Neural crest cell (in vitro differentiated cells): Measurements from ENCODE around the gene CALML3. TPM values are rescaled to one million over a fixed set of nuclear protein-coding genes. Genes with fewer than 3 reads are reported as not detected.

Source experiments
- DNase-seq: peaks from one replicate; pipeline ENCODE4 v3.0.0; 2021; ENCODE audit warnings: low read depth, mixed read lengths, low spot score
- H3K27ac Mint-ChIP-seq: one replicate; pipeline ENCODE4 v1.8.0; 2021; ENCODE audit warnings: mild to moderate bottlenecking, mixed read lengths; ENCODE audit not compliant: unreplicated experiment
- H3K27me3 Mint-ChIP-seq: 2 replicates; pipeline ENCODE4 v1.8.0; 2021; ENCODE audit warnings: low read depth, mild to moderate bottlenecking, mixed read lengths
- H3K36me3 Mint-ChIP-seq: 2 replicates; pipeline ENCODE4 v1.8.0; 2021; ENCODE audit warnings: low read depth, mild to moderate bottlenecking, mixed read lengths
- H3K4me1 Mint-ChIP-seq: 2 replicates; pipeline ENCODE4 v1.8.0; 2021; ENCODE audit warnings: mixed read lengths
- H3K4me3 Mint-ChIP-seq: one replicate; pipeline ENCODE4 v1.8.0; 2021; ENCODE audit warnings: mild to moderate bottlenecking, mixed read lengths
- H3K9me3 Mint-ChIP-seq: 2 replicates; pipeline ENCODE4 v1.8.0; 2021; ENCODE audit warnings: mixed read lengths
- total RNA-seq: library from RNA; stranded (reverse); gene quantifications from 2 replicates; pipeline ENCODE4 v1.2.1, GENCODE V29; 2021
- TF ChIP-seq, protein P1 (sequence below): fragments of 200-600 bp; sonication (generic); conservative IDR thresholded peaks from 2 replicates; pipeline ENCODE4 v1.5.0; 2021; ENCODE audit warnings: antibody characterized with exemption, mild to moderate bottlenecking

Gene CALML3
- total RNA-seq, 1 donor from 2014 or later: not detected

DNA sequence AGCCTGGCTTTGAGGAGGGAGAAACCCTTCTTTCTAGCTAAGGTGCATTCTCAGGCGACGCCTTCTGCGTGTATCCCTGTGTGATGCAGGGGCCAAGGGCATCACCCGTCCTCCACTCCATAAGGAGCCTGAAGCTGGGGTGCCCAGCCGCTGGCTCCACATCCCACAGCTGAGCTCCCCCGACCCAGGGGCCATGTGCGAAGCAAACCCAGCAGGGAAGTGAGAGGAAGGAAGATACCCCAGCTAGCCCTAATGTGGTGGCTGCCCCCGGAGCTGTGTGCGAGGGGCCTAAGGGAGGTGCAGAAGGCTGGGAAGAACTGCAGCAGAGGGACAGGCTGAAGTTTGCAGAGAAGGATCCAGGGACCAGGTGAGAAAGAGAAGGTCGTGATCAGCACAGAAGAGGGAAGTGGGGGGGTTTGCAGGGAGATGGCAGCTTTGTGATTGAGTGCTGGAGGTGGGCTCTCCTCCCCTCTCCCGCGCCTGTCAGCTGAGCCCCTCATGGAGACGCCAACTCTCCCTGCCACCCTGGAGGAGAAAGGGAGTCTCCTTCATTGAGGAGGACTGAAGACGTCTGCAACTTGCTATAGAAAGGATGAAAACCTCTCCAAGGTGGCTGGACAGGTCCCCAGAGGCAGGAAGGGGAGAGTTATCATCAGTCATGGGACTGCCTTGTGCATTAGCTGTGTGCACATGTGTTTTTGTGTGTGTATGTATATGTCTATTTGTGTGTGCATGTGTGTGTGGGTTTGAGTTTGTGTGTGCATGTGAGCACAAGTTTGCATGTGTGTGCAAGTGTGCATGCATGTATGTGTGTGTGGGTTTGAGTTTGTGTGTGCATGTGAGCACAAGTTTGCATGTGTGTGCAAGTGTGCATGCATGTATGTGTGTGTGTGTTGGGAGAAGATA, 21.9 kb upstream of the CALML3 start:
- Mint-ChIP-seq H3K27ac (no peak overlapping the region), H3K27me3 (no peaks in the 10 kb centered on the region), H3K36me3 (no peaks in the 10 kb centered on the region), H3K4me1 (peaks cover 4% of the 10 kb centered on the region), H3K4me3 (no peak overlapping the region), H3K9me3 (no peaks in the 10 kb centered on the region)
- TF ChIP-seq, protein P1, sequence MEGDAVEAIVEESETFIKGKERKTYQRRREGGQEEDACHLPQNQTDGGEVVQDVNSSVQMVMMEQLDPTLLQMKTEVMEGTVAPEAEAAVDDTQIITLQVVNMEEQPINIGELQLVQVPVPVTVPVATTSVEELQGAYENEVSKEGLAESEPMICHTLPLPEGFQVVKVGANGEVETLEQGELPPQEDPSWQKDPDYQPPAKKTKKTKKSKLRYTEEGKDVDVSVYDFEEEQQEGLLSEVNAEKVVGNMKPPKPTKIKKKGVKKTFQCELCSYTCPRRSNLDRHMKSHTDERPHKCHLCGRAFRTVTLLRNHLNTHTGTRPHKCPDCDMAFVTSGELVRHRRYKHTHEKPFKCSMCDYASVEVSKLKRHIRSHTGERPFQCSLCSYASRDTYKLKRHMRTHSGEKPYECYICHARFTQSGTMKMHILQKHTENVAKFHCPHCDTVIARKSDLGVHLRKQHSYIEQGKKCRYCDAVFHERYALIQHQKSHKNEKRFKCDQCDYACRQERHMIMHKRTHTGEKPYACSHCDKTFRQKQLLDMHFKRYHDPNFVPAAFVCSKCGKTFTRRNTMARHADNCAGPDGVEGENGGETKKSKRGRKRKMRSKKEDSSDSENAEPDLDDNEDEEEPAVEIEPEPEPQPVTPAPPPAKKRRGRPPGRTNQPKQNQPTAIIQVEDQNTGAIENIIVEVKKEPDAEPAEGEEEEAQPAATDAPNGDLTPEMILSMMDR: no peak
- no peak for DNase-seq

DNA sequence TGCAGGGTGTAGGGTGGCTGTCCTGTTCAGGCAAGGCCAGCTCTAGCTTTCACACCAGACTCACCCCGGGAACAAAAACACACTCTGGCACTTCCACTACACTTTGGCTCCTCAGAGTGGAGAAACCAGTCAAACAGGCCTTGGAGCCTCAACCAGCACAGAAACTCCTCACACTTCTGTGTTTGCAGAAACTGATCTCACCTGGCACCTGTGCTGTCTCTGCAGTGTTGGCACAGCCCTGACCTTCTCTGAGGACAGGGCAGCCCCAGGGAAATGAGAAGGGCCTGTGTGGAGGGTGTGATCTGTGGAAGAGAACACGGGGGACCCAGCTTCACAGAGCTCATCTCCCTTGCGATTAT, 21.3 kb upstream of the CALML3 start:
- no peaks in the 10 kb centered on the region for H3K36me3 Mint-ChIP-seq
- no peak for DNase-seq
- H3K9me3 Mint-ChIP-seq: no peaks in the 10 kb centered on the region
- H3K4me1 Mint-ChIP-seq: peaks cover 4% of the 10 kb centered on the region
- H3K27me3 Mint-ChIP-seq: no peaks in the 10 kb centered on the region
- TF ChIP-seq, protein P1: no peak
- no peak overlapping the region for H3K4me3 Mint-ChIP-seq
- H3K27ac Mint-ChIP-seq: no peak overlapping the region

DNA sequence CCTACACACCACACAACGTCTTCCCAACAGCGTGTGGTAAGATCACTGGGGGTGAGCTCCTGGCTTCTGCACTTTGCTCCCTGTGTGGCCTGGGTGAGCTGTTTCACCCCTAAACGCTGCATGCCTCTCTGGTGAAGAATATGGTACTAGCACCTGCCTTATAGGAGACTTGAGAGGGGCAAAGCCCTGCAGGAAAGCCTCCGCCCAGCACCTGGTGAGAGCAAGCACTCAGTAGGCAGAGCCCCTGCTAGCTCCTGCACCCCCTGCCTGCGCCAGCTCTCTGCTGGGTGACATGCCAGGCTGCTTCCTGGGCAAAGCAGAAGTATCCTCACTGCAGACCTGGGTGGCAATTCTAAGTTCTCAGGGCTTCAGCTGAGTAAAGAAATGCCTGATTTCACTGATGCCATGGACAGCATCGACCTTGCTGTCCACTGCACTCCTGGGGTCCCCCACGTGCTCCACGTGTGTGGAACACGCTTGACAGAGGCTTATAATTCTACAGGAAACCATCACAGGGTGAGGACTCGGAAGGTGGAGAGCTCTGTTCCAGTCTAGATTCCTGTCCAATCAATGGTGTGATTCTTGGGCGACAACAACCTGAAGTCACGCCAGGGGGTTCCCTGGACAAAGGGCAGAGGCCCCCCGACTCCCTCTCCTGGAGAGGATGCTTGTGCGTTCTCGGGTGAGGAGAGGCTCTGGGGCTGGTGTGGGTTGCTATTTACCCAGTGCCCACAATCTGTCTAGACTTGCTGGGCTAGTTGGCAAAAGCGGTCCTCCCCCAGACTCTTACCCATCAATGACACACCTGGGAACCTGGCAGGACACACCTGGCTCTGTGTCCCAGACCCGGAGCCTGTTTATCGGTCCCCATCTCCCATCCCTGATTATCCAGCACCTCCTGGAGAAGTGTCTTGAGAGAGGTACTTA, 20.4 kb upstream of the CALML3 start:
- H3K4me1 Mint-ChIP-seq: peaks cover 4% of the 10 kb centered on the region
- no peak overlapping the region for H3K27ac Mint-ChIP-seq
- no peak overlapping the region for H3K4me3 Mint-ChIP-seq
- DNase-seq: no peak
- H3K36me3 Mint-ChIP-seq: no peaks in the 10 kb centered on the region
- no peaks in the 10 kb centered on the region for H3K27me3 Mint-ChIP-seq
- TF ChIP-seq, protein P1: no peak
- H3K9me3 Mint-ChIP-seq: no peaks in the 10 kb centered on the region

DNA sequence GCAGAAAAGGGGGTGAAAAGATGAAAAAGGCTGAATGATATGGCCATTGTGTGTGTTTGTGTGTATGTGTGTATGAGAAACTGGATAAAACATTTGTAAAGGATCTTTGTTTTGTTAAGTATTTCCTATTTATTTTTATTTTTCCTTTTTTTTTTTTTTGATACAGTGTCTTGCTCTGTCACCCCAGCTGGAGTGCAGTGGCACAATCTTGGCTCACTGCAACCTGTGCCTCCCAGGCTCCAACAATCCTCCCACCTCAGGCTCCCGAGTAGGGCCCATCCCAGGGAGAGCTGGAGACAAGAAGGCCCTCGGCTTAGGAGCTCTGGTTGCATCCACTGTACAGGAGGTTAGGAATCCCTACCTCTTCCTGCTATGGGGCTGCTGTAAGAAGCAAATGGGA, 18.5 kb upstream of the CALML3 start:
- no peak overlapping the region for H3K27ac Mint-ChIP-seq
- DNase-seq: no peak
- no peaks in the 10 kb centered on the region for H3K9me3 Mint-ChIP-seq
- H3K4me3 Mint-ChIP-seq: no peak overlapping the region
- H3K36me3 Mint-ChIP-seq: no peaks in the 10 kb centered on the region
- H3K27me3 Mint-ChIP-seq: no peaks in the 10 kb centered on the region
- TF ChIP-seq, protein P1: no peak
- no peaks in the 10 kb centered on the region for H3K4me1 Mint-ChIP-seq

DNA sequence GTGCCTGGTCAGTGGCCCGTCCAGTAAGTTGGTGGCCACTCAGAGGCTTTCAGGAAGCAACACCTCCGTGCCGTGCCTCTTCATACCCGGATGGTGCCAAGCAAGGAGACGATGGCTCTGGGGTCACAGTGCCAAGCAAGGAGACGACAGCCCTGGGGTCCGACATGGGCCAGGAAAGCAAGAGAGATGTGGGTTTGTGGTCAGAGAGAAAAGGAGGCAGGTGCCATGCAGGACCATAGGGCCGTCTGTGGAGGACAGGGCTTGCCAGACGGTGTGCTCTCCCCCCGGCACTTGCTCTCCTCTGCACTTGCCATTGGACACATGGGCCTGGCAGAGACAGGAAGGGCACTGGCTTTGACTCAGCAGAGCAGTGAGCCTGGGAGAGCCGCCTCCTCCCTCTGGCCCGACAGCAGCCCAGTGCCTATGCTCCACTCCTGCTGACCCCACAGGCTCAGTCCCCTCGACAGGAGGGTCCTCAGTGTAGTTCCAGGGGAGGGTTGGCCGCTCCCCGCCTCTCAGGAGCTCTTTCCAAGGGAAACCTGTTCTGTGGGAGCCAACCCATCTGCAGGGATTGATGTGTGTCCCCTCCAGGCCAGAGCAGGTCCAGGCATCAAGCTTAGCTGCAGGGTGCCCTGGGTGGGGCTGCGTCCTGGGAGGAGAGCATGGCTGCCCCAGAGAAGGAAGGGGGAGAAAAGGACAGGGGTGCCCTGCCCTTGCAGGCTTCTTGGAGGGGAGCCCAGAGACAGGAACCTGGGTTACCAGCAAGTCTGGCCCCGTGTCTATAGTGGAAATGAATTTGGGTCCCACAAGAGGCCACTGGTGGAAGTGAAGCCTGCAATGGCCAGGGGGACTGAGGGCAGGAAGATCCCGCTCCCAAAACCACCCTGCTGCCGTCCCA, 17.8 kb upstream of the CALML3 start:
- Mint-ChIP-seq H3K4me3 (no peak overlapping the region), H3K27ac (peak overlapping the region; percentile 23), H3K27me3 (no peaks in the 10 kb centered on the region), H3K36me3 (no peaks in the 10 kb centered on the region), H3K9me3 (no peaks in the 10 kb centered on the region), H3K4me1 (peaks cover under 1% of the 10 kb centered on the region)
- TF ChIP-seq, protein P1: no peak
- no peak for DNase-seq
